CD4-positive, alpha-beta T cell treated with Interleukin-17A for 1 hour (primary cell): ENCODE results near the gene FBXO40.

ENCODE experiments used
- DNase-seq: peaks from one replicate; pipeline ENCODE4 v3.0.0-alpha.2; 2020

Gene FBXO40

GRCh38 chr3:121667333-121667732 lies 74.2 kb downstream of the FBXO40 start:
- DNase-seq = no peak

- DNase-seq = no peak
Observed at GRCh38 chr3:121670676-121671075, 77.5 kb downstream of the FBXO40 start.

- DNase-seq = no peak
Observed at GRCh38 chr3:121677141-121677540, 84.0 kb downstream of the FBXO40 start.
